ENCODE results near the gene C10orf143. TPM values are rescaled to one million over a fixed set of nuclear protein-coding genes. Genes with fewer than 3 reads are reported as not detected.
"Not testable (repeated sequence)": the region's sequence is repeated elsewhere in the genome, so short reads cannot be mapped to it uniquely, and the experiment has no call there.

The C10orf143 gene
- total RNA-seq, 5 donors from 2014 or later (not counting 1 experiment from before 2014, with no cell fraction given): 7.6 to 14.6 (median 12.3) TPM

GRCh38 chr10:130117535-130117934 is 6.9 kb upstream of the C10orf143 start:
- DNase-seq; H3K27ac Mint-ChIP-seq; CTCF ChIA-PET; H3K36me3 ChIP-seq (ENCODE audit: control insufficient read depth in 2 of 2, extremely low read depth in 1 of 2, insufficient read depth in 1 of 2, low read length in 1 of 2); H3K27me3 Mint-ChIP-seq; H3K27me3 ChIP-seq (replicated peaks in 1 of 2; ENCODE audit: control insufficient read depth in 2 of 2, extremely low read depth in 1 of 2, insufficient read depth in 2 of 2, low read length in 1 of 2); H3K9me3 Mint-ChIP-seq; H3K4me3 Mint-ChIP-seq; POLR2A ChIA-PET; H3K36me3 Mint-ChIP-seq; H3K9me3 ChIP-seq; H3K4me1 ChIP-seq (ENCODE audit: control insufficient read depth in 1 of 2, extremely low read depth in 1 of 2, insufficient read depth in 2 of 2, low read length in 2 of 2); H3K4me3 ChIP-seq (ENCODE audit: control insufficient read depth in 1 of 2, extremely low read depth in 1 of 2, low read length in 1 of 2); H3K4me1 Mint-ChIP-seq; ATAC-seq (replicated peaks in 1 of 4); H3K27ac ChIP-seq (ENCODE audit: low read length): not testable (repeated sequence)
- 35% methylated on average over 2 of the region's 6 CpGs for WGBS (ENCODE audit: insufficient coverage)

GRCh38 chr10:130116942-130117341 is 6.3 kb upstream of the C10orf143 start:
- POLR2A ChIA-PET: interaction anchor here in 1 of 2 donors (0.6 kb wide), 1 partner anchor 28 kb away, joined by 4 read pairs; no protein-coding TSS in a partner anchor

GRCh38 chr10:130112821-130113220 is 2.2 kb upstream of the C10orf143 start:
- 100% methylated on average over 2 of the region's 3 CpGs for WGBS (ENCODE audit: insufficient coverage)
- Mint-ChIP-seq H3K27me3 (no peaks in the 10 kb centered on the region), H3K9me3 (peaks cover 0 to 7% (median 6%) of the 10 kb centered on the region in 3 donors), H3K27ac (no peak overlapping the region), H3K36me3 (no peaks in the 10 kb centered on the region), H3K4me1 (peaks cover 37 to 44% (median 38%) of the 10 kb centered on the region in 3 donors), H3K4me3 (peak overlapping the region in 1 of 3 donors; percentile 95)
- peaks cover 14 to 29% of the 10 kb centered on the region in 2 experiments for H3K4me1 ChIP-seq (ENCODE audit: control insufficient read depth in 1 of 2, extremely low read depth in 1 of 2, insufficient read depth in 2 of 2, low read length in 2 of 2)
- CTCF ChIA-PET: no interaction called here
- POLR2A ChIA-PET: no interaction called here
- no peak for DNase-seq
- H3K9me3 ChIP-seq: no peaks in the 10 kb centered on the region
- no peaks in the 10 kb centered on the region for H3K36me3 ChIP-seq (ENCODE audit: control insufficient read depth in 2 of 2, extremely low read depth in 1 of 2, insufficient read depth in 1 of 2, low read length in 1 of 2)
- no peak overlapping the region for H3K4me3 ChIP-seq (ENCODE audit: control insufficient read depth in 1 of 2, extremely low read depth in 1 of 2, low read length in 1 of 2)
- ATAC-seq (replicated peaks in 1 of 4): no peak
- H3K27me3 ChIP-seq (replicated peaks in 1 of 2; ENCODE audit: control insufficient read depth in 2 of 2, extremely low read depth in 1 of 2, insufficient read depth in 2 of 2, low read length in 1 of 2): no peaks in the 10 kb centered on the region
- H3K27ac ChIP-seq (ENCODE audit: low read length): no peak overlapping the region

More at GRCh38 chr10:130116942-130117341, 6.3 kb upstream of the C10orf143 start:
- DNase-seq; H3K9me3 Mint-ChIP-seq; H3K36me3 ChIP-seq (ENCODE audit: control insufficient read depth in 2 of 2, extremely low read depth in 1 of 2, insufficient read depth in 1 of 2, low read length in 1 of 2); H3K4me3 Mint-ChIP-seq; H3K27me3 Mint-ChIP-seq; H3K27ac ChIP-seq (ENCODE audit: low read length); H3K36me3 Mint-ChIP-seq; H3K4me1 ChIP-seq (ENCODE audit: control insufficient read depth in 1 of 2, extremely low read depth in 1 of 2, insufficient read depth in 2 of 2, low read length in 2 of 2); H3K27ac Mint-ChIP-seq; H3K27me3 ChIP-seq (replicated peaks in 1 of 2; ENCODE audit: control insufficient read depth in 2 of 2, extremely low read depth in 1 of 2, insufficient read depth in 2 of 2, low read length in 1 of 2); ATAC-seq (replicated peaks in 1 of 4); H3K4me3 ChIP-seq (ENCODE audit: control insufficient read depth in 1 of 2, extremely low read depth in 1 of 2, low read length in 1 of 2); H3K9me3 ChIP-seq; CTCF ChIA-PET: not testable (repeated sequence)
- WGBS (ENCODE audit: insufficient coverage): no CpG with 5 or more reads among the region's 4 CpGs
- peaks cover 10 to 11% (median 11%) of the 10 kb centered on the region in 3 donors for H3K4me1 Mint-ChIP-seq

GRCh38 chr10:130111852-130112180 is 1.2 kb upstream of the C10orf143 start:
- DNase-seq: peak in 1 of 35 experiments; percentile 35
- Mint-ChIP-seq H3K4me3 (peak overlapping the region; percentile 92 to 97 (median 95)), H3K27ac (peak overlapping the region; percentile 99), H3K36me3 (no peaks in the 10 kb centered on the region), H3K4me1 (peaks cover 46 to 50% (median 48%) of the 10 kb centered on the region in 3 donors), H3K9me3 (no peaks in the 10 kb centered on the region), H3K27me3 (no peaks in the 10 kb centered on the region)
- no peak for ATAC-seq (replicated peaks in 1 of 4)
- H3K9me3 ChIP-seq: no peaks in the 10 kb centered on the region
- POLR2A ChIA-PET: interaction anchor here (0.9 to 2.9 kb wide), 2 partner anchors 25 to 26 kb away, joined by 3 to 21 read pairs; partner anchors contain the start of gene GLRX3 (in 1 of the 2)
- H3K4me1 ChIP-seq (ENCODE audit: control insufficient read depth in 1 of 2, extremely low read depth in 1 of 2, insufficient read depth in 2 of 2, low read length in 2 of 2): peaks cover 14 to 33% of the 10 kb centered on the region in 2 experiments
- peaks cover 0 to 2% of the 10 kb centered on the region in 2 donors for H3K36me3 ChIP-seq (ENCODE audit: control insufficient read depth in 2 of 2, extremely low read depth in 1 of 2, insufficient read depth in 1 of 2, low read length in 1 of 2)
- 21% methylated on average over 4 of the region's 6 CpGs for WGBS (ENCODE audit: insufficient coverage)
- no peaks in the 10 kb centered on the region for H3K27me3 ChIP-seq (replicated peaks in 1 of 2; ENCODE audit: control insufficient read depth in 2 of 2, extremely low read depth in 1 of 2, insufficient read depth in 2 of 2, low read length in 1 of 2)
- H3K27ac ChIP-seq (ENCODE audit: low read length): peak overlapping the region; percentile 91
- CTCF ChIA-PET: interaction anchor here (0.7 to 2.8 kb wide), 5 partner anchors 15 to 28 kb away, joined by 4 to 32 read pairs (median 8); partner anchors contain the start of gene GLRX3 (in 1 of the 2)
- H3K4me3 ChIP-seq (ENCODE audit: control insufficient read depth in 1 of 2, extremely low read depth in 1 of 2, low read length in 1 of 2): peak overlapping the region; percentile 74 to 94

GRCh38 chr10:130111113-130111851 is 652 bp upstream of the C10orf143 start:
- DNase-seq (peak; percentile 83 to 98 (median 96)), ATAC-seq (replicated peaks in 1 of 4) (peak; percentile 83 to 84 (median 83))
- H3K4me3 Mint-ChIP-seq: peak overlapping the region; percentile 92 to 97 (median 95)
- no peaks in the 10 kb centered on the region for H3K9me3 Mint-ChIP-seq
- under 1% methylated on average over 41 of the region's 49 CpGs for WGBS (ENCODE audit: insufficient coverage)
- ChIA-PET POLR2A (interaction anchor here (0.6 to 2.9 kb wide), 4 partner anchors 20 to 1075 kb away, joined by 3 to 21 read pairs (median 3); partner anchors contain the start of gene GLRX3 (in 1 of the 2)), CTCF (interaction anchor here (0.6 to 2.8 kb wide), 7 partner anchors 16 to 1985 kb away, joined by 3 to 32 read pairs (median 8); partner anchors contain the start of genes GLRX3 (in 1 of the 2) and MKI67 (in 1 of the 2))
- Histone ChIP-seq H3K27ac (ENCODE audit: low read length) (peak overlapping the region; percentile 91), H3K4me3 (ENCODE audit: control insufficient read depth in 1 of 2, extremely low read depth in 1 of 2, low read length in 1 of 2) (peak overlapping the region; percentile 74 to 94), H3K36me3 (ENCODE audit: control insufficient read depth in 2 of 2, extremely low read depth in 1 of 2, insufficient read depth in 1 of 2, low read length in 1 of 2) (peaks cover 0 to 2% of the 10 kb centered on the region in 2 donors), H3K27me3 (replicated peaks in 1 of 2; ENCODE audit: control insufficient read depth in 2 of 2, extremely low read depth in 1 of 2, insufficient read depth in 2 of 2, low read length in 1 of 2) (no peaks in the 10 kb centered on the region), H3K4me1 (ENCODE audit: control insufficient read depth in 1 of 2, extremely low read depth in 1 of 2, insufficient read depth in 2 of 2, low read length in 2 of 2) (peaks cover 14 to 33% of the 10 kb centered on the region in 2 experiments), H3K9me3 (no peaks in the 10 kb centered on the region)
- no peaks in the 10 kb centered on the region for H3K27me3 Mint-ChIP-seq
- H3K36me3 Mint-ChIP-seq: no peaks in the 10 kb centered on the region
- H3K4me1 Mint-ChIP-seq: peaks cover 52 to 55% (median 52%) of the 10 kb centered on the region in 3 donors
- H3K27ac Mint-ChIP-seq: peak overlapping the region; percentile 99

GRCh38 chr10:130109796-130110245 is 809 bp downstream of the C10orf143 start:
- no peaks in the 10 kb centered on the region for H3K9me3 Mint-ChIP-seq
- Histone ChIP-seq H3K4me1 (ENCODE audit: control insufficient read depth in 1 of 2, extremely low read depth in 1 of 2, insufficient read depth in 2 of 2, low read length in 2 of 2) (peaks cover 14 to 33% of the 10 kb centered on the region in 2 experiments), H3K9me3 (no peaks in the 10 kb centered on the region), H3K4me3 (ENCODE audit: control insufficient read depth in 1 of 2, extremely low read depth in 1 of 2, low read length in 1 of 2) (peak overlapping the region; percentile 74 to 94), H3K36me3 (ENCODE audit: control insufficient read depth in 2 of 2, extremely low read depth in 1 of 2, insufficient read depth in 1 of 2, low read length in 1 of 2) (peaks cover 0 to 4% of the 10 kb centered on the region in 2 donors), H3K27ac (ENCODE audit: low read length) (peak overlapping the region; percentile 91), H3K27me3 (replicated peaks in 1 of 2; ENCODE audit: control insufficient read depth in 2 of 2, extremely low read depth in 1 of 2, insufficient read depth in 2 of 2, low read length in 1 of 2) (no peaks in the 10 kb centered on the region)
- WGBS (ENCODE audit: insufficient coverage): 2% methylated on average over 7 of the region's 9 CpGs
- H3K36me3 Mint-ChIP-seq: no peaks in the 10 kb centered on the region
- POLR2A ChIA-PET: interaction anchor here (0.7 to 2.9 kb wide), 2 partner anchors 27 to 49 kb away, joined by 3 to 21 read pairs; partner anchors contain the start of gene GLRX3 (in 1 of the 2)
- DNase-seq (peak; percentile 29 to 92 (median 66)), ATAC-seq (replicated peaks in 1 of 4) (no peak)
- peak overlapping the region; percentile 99 for H3K27ac Mint-ChIP-seq
- H3K4me1 Mint-ChIP-seq: peaks cover 56% of the 10 kb centered on the region in 3 donors
- CTCF ChIA-PET: interaction anchor here (0.6 to 2.8 kb wide), 18 partner anchors 17 to 1078 kb away, joined by 3 to 32 read pairs (median 3); partner anchors contain the start of gene GLRX3 (in 1 of the 2)
- H3K27me3 Mint-ChIP-seq: no peaks in the 10 kb centered on the region
- H3K4me3 Mint-ChIP-seq: peak overlapping the region; percentile 92 to 97 (median 95)

All from T-cell (primary cell).